ENCODE results near the gene RFC4.

GRCh38 chr3:186842426-186843038, 36.2 kb upstream of the RFC4 start, which contains the start of gene ADIPOQ:
- TF ChIP-seq CTCF (IDR thresholded peaks at IDR 0.05) (no peak), EZH2 (IDR thresholded peaks at IDR 0.05) (no peak), EZH2phosphoT487 (IDR thresholded peaks at IDR 0.05) (no peak)
